Coronary artery (tissue), 2 donors: Measurements from ENCODE around the gene SRP9.

ENCODE experiments used
- DNase-seq: peaks from one replicate; pipeline ENCODE4 v3.0.0-alpha.2; 2017; ENCODE audit warnings: low spot score
- H3K27ac ChIP-seq, 2 donors: fragments of 200-600 bp; sonication (generic); one replicate each; pipeline ENCODE4 v1.5.1; 2016 to 2019
- H3K4me3 ChIP-seq: fragments of 200-600 bp; sonication (generic); 2 replicates; pipeline ENCODE4 v1.5.1; 2016; ENCODE audit warnings: mild to moderate bottlenecking, moderate library complexity
- CTCF ChIP-seq: fragments of 200-600 bp; sonication (generic); IDR thresholded peaks from one replicate; pipeline ENCODE4 v1.5.1; 2019; ENCODE audit warnings: antibody characterized with exemption

SRP9 gene

GRCh38 chr1:225737866-225738265, 39.8 kb upstream of the SRP9 start:
- Histone ChIP-seq H3K27ac (no peak overlapping the region), H3K4me3 (no peak overlapping the region)
- TF ChIP-seq CTCF: no peak
- no peak for DNase-seq

GRCh38 chr1:225738763-225739162, 38.9 kb upstream of the SRP9 start:
- H3K4me3 ChIP-seq: no peak overlapping the region
- no peak overlapping the region for H3K27ac ChIP-seq
- DNase-seq: no peak
- TF ChIP-seq CTCF: no peak

- no peak for DNase-seq
- TF ChIP-seq CTCF: no peak
These were observed 38.0 kb upstream of the SRP9 start for GRCh38 chr1:225739542-225740107.

GRCh38 chr1:225744745-225745144, 32.9 kb upstream of the SRP9 start:
- DNase-seq: no peak
- Histone ChIP-seq H3K27ac (no peak overlapping the region), H3K4me3 (no peak overlapping the region)
- TF ChIP-seq CTCF: no peak

More at GRCh38 chr1:225739542-225740107, 38.0 kb upstream of the SRP9 start:
- Histone ChIP-seq H3K4me3 (no peak overlapping the region), H3K27ac (no peak overlapping the region)

- peak overlapping the region in 1 of 2 donors; percentile 47 for H3K27ac ChIP-seq
- H3K4me3 ChIP-seq: no peak overlapping the region
- no peak for DNase-seq
- TF ChIP-seq CTCF: no peak
These were observed 32.4 kb upstream of the SRP9 start for GRCh38 chr1:225745273-225745672.

- H3K4me3 ChIP-seq: peak overlapping the region; percentile 75
- peak overlapping the region; percentile 82 to 93 for H3K27ac ChIP-seq
- TF ChIP-seq CTCF: no peak
- DNase-seq: peak; percentile 82
These were observed 31.1 kb upstream of the SRP9 start for GRCh38 chr1:225746361-225747179.

GRCh38 chr1:225747566-225747965, 30.1 kb upstream of the SRP9 start:
- no peak for DNase-seq
- Histone ChIP-seq H3K4me3 (no peak overlapping the region), H3K27ac (peak overlapping the region in 1 of 2 donors; percentile 93)
- no peak for TF ChIP-seq CTCF
